GM20431 (cell line): ENCODE measurements around the gene ADARB2.
"Not testable (repeated sequence)": the region's sequence is repeated elsewhere in the genome, so short reads cannot be mapped to it uniquely, and the experiment has no call there.

Experiments used
- in situ Hi-C: fragments of 300-500 bp; cut with MseI, MboI; formaldehyde crosslinking; loops from one replicate; pipeline ENCODE4 v1.15.0; 2020; ENCODE audit warnings: low sequenced_read_pairs; ENCODE audit not compliant: unreplicated experiment

The ADARB2 gene

GRCh38 chr10:1166101-1166827, 571.1 kb downstream of the ADARB2 start:
- in situ Hi-C loops = no loop called here

DNA sequence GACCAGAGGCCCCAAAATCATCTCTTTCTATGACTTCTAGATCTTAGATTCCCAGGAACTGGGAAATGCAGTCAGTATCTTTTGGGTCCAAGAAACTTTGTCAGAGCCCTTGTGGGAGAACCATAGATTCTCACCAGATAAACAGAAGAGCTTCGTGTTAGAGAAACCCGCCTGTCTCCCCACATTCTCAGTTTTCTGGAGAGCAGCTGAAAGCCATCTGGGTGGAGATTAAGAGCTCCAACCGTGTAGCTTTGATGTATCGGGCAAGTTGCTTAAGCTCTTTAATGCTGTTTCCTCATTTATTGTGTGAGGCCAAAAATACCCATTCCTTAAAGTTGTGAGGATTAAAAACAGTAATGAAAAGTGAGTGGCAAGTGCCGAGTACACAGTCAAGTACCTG, 573.5 kb downstream of the ADARB2 start:
- in situ Hi-C loops = no loop called here

GRCh38 chr10:1163204-1163660, 574.1 kb downstream of the ADARB2 start:
- in situ Hi-C loops = no loop called here

DNA sequence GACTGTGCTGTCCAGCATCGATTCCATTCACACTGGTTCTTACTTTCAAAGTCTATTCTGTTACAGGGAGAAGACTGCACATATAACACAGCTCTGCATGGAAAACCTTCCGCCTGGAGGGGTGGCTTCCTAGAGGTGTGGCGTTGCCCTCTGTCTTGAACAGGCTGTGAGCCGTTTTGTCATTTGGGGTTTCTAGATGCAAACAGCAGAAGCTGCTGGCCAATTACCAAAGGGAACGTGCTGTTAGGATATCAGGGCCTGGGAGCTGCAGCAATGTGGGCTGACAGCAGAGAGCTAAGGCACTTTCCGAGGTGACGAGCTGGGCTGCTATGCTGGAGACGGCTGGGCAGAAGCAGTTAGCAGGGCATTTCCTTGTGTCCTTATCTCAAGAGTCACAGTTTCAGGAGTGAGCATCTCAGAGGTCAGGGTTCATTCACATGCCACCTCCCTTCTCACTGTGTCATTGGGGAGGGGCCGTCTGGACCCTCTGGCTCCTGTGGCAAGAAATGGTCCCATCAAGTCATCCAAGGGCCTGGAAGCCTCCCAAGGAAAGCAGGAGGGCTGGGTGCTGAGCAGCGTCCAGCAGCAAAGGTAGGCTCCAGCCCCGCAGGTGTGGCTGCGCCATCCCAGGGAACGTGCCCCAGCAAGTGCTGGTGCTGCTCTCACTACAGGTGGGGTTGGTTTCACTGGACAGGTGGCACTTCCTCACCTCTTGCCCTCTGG, 574.7 kb downstream of the ADARB2 start:
- in situ Hi-C loops = no loop called here

- in situ Hi-C loops = not testable (repeated sequence)
Observed at GRCh38 chr10:1161315-1161673, 576.0 kb downstream of the ADARB2 start.

DNA sequence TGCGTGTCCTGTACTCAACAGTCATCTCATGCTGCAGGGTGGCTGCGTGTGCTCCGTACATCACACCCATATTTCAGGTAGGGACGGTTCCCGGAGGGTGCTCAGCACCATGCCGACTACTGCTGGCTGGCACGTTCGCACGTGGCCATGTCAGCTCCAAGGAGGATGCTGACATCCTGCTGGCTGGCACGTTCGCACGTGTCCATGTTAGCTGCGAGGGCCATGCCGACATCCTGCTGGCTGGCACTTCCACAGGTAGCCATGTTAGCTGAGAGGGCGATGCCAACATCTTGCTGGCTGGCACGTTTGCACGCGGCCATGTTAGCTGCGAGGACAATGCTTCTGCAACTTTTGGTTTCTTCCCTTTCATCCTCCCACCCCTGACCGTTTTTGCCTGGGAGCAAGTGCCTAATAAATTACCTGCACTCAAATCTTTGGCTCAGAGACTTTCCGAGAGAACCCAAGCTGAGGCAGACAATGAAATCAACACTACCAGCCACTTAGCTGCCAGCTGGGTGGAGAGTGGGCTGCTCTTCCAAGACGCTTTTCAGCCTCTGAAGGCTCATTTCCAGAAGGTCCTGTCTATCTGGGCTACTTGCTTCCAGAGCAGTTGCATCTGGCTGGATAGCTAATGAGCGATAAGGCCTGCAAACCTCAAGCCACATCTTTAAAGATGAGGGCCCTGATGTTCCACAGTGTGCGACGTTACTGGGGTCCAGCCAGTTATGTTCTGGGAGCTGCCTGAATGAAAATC, 576.6 kb downstream of the ADARB2 start:
- in situ Hi-C loops = no loop called here

DNA sequence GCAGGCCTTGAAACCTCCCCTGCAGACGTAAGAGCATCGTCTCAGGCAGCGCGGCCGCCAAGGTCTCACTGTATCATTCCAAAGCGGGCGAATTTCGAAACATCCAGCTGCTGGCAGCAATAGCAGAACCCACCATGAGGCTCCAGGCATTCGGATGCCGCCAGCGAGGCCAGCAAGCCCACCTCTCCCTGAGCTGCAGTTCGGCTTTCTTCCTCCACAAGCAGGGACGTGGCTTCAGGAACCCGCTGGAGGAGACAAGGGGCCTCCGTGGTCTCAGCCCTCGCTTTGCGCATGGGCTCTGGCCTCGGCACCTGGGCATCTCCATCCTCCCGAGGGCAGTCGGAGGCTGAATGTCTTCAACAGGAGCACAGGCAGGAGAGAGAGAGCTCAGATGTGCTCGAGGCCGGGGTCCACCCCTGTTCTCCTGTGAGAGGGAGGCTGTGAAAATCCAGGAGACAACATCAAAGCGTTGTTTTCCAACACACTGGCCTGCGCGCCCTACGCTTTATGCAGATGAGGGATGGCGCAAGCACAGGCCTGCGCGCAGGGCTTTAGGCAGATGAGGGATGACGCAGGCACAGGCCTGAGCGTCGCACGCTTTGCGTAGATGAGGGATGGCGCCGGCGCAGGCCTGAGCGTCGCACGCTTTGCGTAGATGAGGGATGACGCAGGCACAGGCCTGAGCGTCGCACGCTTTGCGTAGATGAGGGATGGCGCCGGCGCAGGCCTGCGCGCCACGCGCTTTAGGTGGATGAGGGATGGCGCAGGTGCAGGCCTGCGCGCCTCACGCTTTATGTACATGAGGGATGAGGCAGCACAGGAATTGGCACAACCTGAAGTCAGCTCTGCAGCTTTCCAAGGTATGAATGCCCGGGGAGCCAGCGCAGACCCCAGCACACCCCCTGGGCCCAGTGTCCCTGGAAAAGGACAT, 577.9 kb downstream of the ADARB2 start:
- in situ Hi-C loops = no loop called here

- in situ Hi-C loops = not testable (repeated sequence)
Observed at GRCh38 chr10:1158536-1158935, 578.8 kb downstream of the ADARB2 start.

DNA sequence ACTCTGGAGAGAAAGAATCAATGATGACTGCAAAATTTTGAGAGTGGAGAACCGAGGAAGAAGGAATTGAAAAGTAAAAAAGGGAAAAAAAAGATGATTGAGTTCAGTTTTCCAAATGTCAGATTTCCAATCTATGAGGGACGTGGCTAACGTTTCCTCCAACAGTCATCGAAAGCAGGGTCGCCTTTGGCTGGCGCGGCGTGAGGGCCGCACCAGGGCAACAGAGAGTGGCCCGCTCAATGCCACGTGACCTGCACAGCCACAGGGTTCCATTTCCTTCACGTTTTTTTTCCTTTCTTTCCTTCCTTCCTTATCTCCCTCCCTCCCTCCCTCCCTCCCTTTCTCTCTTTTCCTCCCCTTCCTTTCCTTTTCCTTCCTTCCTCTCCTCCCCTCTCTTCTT, 579.3 kb downstream of the ADARB2 start:
- in situ Hi-C loops = no loop called here

- in situ Hi-C loops = no loop called here
Observed at GRCh38 chr10:1157615-1157933, 579.8 kb downstream of the ADARB2 start.

- in situ Hi-C loops = no loop called here
Observed at GRCh38 chr10:1156921-1157614, 580.3 kb downstream of the ADARB2 start.

GRCh38 chr10:1156616-1156886, 580.8 kb downstream of the ADARB2 start:
- in situ Hi-C loops = no loop called here

DNA sequence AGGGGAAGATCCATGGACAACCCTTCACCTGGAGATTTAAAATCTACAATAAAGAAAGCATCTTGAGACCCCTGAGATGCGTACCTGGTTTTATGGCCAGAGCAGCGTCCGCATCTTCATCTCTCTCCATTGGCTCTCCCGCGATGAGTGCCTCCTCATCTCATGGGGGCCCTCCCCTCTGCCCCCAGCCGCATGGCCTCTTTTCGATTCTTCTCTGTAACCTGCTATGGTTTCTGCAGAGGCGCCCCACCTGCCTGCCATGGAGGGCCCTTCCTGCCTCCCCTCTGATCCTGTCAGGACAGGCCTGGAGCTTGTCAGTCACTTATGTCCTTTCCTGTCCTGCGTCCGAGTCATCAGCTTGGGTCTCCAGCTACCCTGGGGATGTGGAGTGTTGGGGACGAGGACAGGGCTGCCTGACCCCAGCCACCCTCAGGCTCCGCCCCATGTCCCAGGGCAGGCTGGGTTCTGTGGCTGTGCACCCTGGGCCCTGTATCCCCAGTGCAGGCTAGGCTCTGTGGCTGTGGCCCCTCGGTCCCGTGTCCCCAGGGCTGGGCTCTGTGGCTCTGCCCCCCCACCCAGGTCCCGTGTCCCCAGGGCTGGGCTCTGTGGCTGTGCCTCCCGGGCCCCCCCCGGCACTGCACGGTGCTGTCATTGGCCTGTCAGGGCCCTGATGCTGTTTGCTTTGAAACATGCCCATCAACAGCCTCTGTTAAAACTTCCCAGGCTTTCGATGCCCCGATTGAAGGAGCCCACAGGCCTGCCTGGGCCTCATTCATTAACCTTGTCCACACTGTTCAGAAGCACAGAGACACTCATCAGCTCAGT, 581.3 kb downstream of the ADARB2 start:
- in situ Hi-C loops = no loop called here

GRCh38 chr10:1154531-1155295, 582.6 kb downstream of the ADARB2 start:
- in situ Hi-C loops = no loop called here

DNA sequence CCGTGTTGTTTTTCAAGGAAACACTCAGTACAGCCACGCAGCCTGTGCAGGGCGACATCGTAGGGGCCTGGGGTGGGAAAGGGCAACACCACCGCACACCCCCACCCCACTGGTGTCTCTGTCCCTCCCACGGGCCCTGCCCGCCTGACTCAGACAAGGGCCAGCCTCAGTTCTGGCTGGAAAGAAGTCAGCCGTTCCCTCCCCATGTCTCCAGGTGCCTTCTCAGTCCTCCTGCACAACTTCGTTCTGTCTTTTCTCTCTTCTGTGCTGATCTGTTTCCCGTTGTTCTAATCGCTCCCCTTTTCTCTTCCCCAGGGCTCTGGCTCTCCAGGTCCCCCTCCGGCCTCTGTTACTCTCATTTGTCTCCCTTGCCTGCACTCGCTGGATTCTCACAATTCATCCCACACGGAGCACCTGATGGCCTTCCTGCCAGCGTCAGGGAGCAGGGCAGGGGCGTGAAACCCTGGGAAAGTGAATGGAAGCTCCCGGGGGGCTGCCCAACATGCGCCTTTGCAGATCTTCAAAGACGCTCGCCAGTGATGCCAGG, 583.4 kb downstream of the ADARB2 start:
- in situ Hi-C loops = no loop called here

DNA sequence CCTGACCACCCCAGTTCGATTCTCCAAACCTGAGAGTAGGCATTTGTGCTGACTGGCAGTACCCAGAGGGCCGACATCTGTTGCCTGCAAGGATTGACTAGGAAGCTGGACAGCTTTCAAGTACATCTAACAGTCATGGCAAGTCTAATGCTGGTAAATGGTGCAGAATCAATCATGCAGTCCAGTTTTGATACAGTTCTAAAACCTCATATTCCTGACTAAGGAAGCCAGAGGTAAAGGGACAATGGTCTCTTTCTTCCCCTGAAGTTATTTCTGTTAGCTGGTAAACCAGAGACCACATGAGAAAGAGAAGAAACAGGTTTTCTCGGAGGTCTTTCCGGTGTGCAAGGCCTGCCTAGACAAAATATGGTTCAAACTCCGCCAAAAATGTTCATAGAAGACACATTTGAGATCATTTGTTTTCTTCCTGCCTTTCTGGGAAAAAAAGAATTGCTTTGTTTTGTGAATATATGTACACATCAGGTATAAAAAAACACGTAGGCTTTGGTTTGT, 584.0 kb downstream of the ADARB2 start:
- in situ Hi-C loops = no loop called here

- in situ Hi-C loops = no loop called here
Observed at GRCh38 chr10:1152386-1153250, 584.7 kb downstream of the ADARB2 start.
